ENCODE results near the gene UBE2O. TPM values are rescaled to one million over a fixed set of nuclear protein-coding genes. Genes with fewer than 3 reads are reported as not detected.

Gene UBE2O
- total and polyA plus RNA-seq, 2 donors (not counting 1 experiment from before 2014, with no cell fraction given): 11.5 to 12.4 TPM

- peak in 1 of 2 donors; percentile 22 for DNase-seq (ENCODE audit: low read depth in 2 of 2)
- no peaks in the 10 kb centered on the region for H3K79me2 ChIP-seq (ENCODE audit: control insufficient read depth, insufficient read depth, low read length)
- no peak overlapping the region for H3K9ac ChIP-seq (ENCODE audit: insufficient read depth, low read length)
- H3K9me3 ChIP-seq (ENCODE audit: control insufficient read depth, insufficient read depth, low read depth, low read length): no peaks in the 10 kb centered on the region
- no peaks in the 10 kb centered on the region for H3K27me3 ChIP-seq (ENCODE audit: control insufficient read depth, insufficient read depth, low read length)
- no peak for TF ChIP-seq CTCF (conservative IDR thresholded peaks at IDR 0.05 in 1 of 2, IDR thresholded peaks at IDR 0.05 in 1 of 2; ENCODE audit: low read depth in 1 of 2, low read length in 2 of 2)
- no peak for TF ChIP-seq EZH2 (IDR thresholded peaks at IDR 0.05; ENCODE audit: low read length, missing control alignments)
- H4K20me1 ChIP-seq (ENCODE audit: control insufficient read depth, extremely low read depth, insufficient read depth, low read length): no peaks in the 10 kb centered on the region
- H3K27ac ChIP-seq (ENCODE audit: insufficient read depth, low read length): no peak overlapping the region
- H3K4me3 ChIP-seq (replicated peaks in 1 of 4; ENCODE audit: control extremely low read depth in 1 of 4, insufficient read depth in 1 of 4, low read depth in 3 of 4, low read length in 4 of 4): no peak overlapping the region
- H3K36me3 ChIP-seq (ENCODE audit: control insufficient read depth, insufficient read depth, low read length): no peaks in the 10 kb centered on the region
- no peak overlapping the region for H3K4me2 ChIP-seq (ENCODE audit: extremely low read depth, insufficient read depth, low read length)
- no peak overlapping the region for H2AFZ ChIP-seq (ENCODE audit: low read length)
- H3K4me1 ChIP-seq (ENCODE audit: control insufficient read depth, extremely low read depth, insufficient read depth, low read length): no peaks in the 10 kb centered on the region
Measured at GRCh38 chr17:76421044-76421407, 31.9 kb downstream of the UBE2O start.

GRCh38 chr17:76420356-76421043 is 32.5 kb downstream of the UBE2O start:
- no peaks in the 10 kb centered on the region for H3K36me3 ChIP-seq (ENCODE audit: control insufficient read depth, insufficient read depth, low read length)
- no peak for DNase-seq (ENCODE audit: low read depth in 2 of 2)
- no peak overlapping the region for H3K27ac ChIP-seq (ENCODE audit: insufficient read depth, low read length)
- H4K20me1 ChIP-seq (ENCODE audit: control insufficient read depth, extremely low read depth, insufficient read depth, low read length): no peaks in the 10 kb centered on the region
- H3K27me3 ChIP-seq (ENCODE audit: control insufficient read depth, insufficient read depth, low read length): no peaks in the 10 kb centered on the region
- no peak overlapping the region for H3K4me2 ChIP-seq (ENCODE audit: extremely low read depth, insufficient read depth, low read length)
- H3K9ac ChIP-seq (ENCODE audit: insufficient read depth, low read length): no peak overlapping the region
- no peak overlapping the region for H3K4me3 ChIP-seq (replicated peaks in 1 of 4; ENCODE audit: control extremely low read depth in 1 of 4, insufficient read depth in 1 of 4, low read depth in 3 of 4, low read length in 4 of 4)
- no peak overlapping the region for H2AFZ ChIP-seq (ENCODE audit: low read length)
- no peaks in the 10 kb centered on the region for H3K4me1 ChIP-seq (ENCODE audit: control insufficient read depth, extremely low read depth, insufficient read depth, low read length)
- no peaks in the 10 kb centered on the region for H3K9me3 ChIP-seq (ENCODE audit: control insufficient read depth, insufficient read depth, low read depth, low read length)
- no peaks in the 10 kb centered on the region for H3K79me2 ChIP-seq (ENCODE audit: control insufficient read depth, insufficient read depth, low read length)
- TF ChIP-seq EZH2 (IDR thresholded peaks at IDR 0.05; ENCODE audit: low read length, missing control alignments): no peak
- no peak for TF ChIP-seq CTCF (conservative IDR thresholded peaks at IDR 0.05 in 1 of 2, IDR thresholded peaks at IDR 0.05 in 1 of 2; ENCODE audit: low read depth in 1 of 2, low read length in 2 of 2)

- H4K20me1 ChIP-seq (ENCODE audit: control insufficient read depth, extremely low read depth, insufficient read depth, low read length): no peaks in the 10 kb centered on the region
- H3K9ac ChIP-seq (ENCODE audit: insufficient read depth, low read length): no peak overlapping the region
- H3K4me1 ChIP-seq (ENCODE audit: control insufficient read depth, extremely low read depth, insufficient read depth, low read length): peaks cover 2% of the 10 kb centered on the region
- TF ChIP-seq CTCF (conservative IDR thresholded peaks at IDR 0.05 in 1 of 2, IDR thresholded peaks at IDR 0.05 in 1 of 2; ENCODE audit: low read depth in 1 of 2, low read length in 2 of 2) (no peak), EZH2 (IDR thresholded peaks at IDR 0.05; ENCODE audit: low read length, missing control alignments) (no peak)
- no peaks in the 10 kb centered on the region for H3K36me3 ChIP-seq (ENCODE audit: control insufficient read depth, insufficient read depth, low read length)
- DNase-seq (ENCODE audit: low read depth in 2 of 2): no peak
- no peaks in the 10 kb centered on the region for H3K79me2 ChIP-seq (ENCODE audit: control insufficient read depth, insufficient read depth, low read length)
- no peak overlapping the region for H3K4me2 ChIP-seq (ENCODE audit: extremely low read depth, insufficient read depth, low read length)
- H3K27ac ChIP-seq (ENCODE audit: insufficient read depth, low read length): no peak overlapping the region
- no peaks in the 10 kb centered on the region for H3K9me3 ChIP-seq (ENCODE audit: control insufficient read depth, insufficient read depth, low read depth, low read length)
- H2AFZ ChIP-seq (ENCODE audit: low read length): no peak overlapping the region
- H3K4me3 ChIP-seq (replicated peaks in 1 of 4; ENCODE audit: control extremely low read depth in 1 of 4, insufficient read depth in 1 of 4, low read depth in 3 of 4, low read length in 4 of 4): no peak overlapping the region
- no peaks in the 10 kb centered on the region for H3K27me3 ChIP-seq (ENCODE audit: control insufficient read depth, insufficient read depth, low read length)
Measured at GRCh38 chr17:76419576-76420260, 33.2 kb downstream of the UBE2O start.

Data from fibroblast of lung (primary cell).